OCI-LY1 (cell line): ENCODE results near the gene B3GNT2.

ENCODE experiments used
- EZH2 ChIP-seq: fragments of 200-600 bp; sonication (generic), shearing (Covaris generic); IDR thresholded peaks from 2 replicates; pipeline ENCODE4 v1.8.0; 2017; ENCODE audit warnings: borderline replicate concordance, mixed run types, mild to moderate bottlenecking, antibody characterized with exemption, low read length, moderate library complexity, mixed read lengths
- TF ChIP-seq, protein P1 (sequence below): fragments of 200-600 bp; sonication (generic), shearing (Covaris generic); IDR thresholded peaks from 2 replicates; pipeline ENCODE4 v1.5.1; 2017; ENCODE audit warnings: mild to moderate bottlenecking, antibody characterized with exemption, low read length, moderate library complexity, mixed read lengths

DNA sequence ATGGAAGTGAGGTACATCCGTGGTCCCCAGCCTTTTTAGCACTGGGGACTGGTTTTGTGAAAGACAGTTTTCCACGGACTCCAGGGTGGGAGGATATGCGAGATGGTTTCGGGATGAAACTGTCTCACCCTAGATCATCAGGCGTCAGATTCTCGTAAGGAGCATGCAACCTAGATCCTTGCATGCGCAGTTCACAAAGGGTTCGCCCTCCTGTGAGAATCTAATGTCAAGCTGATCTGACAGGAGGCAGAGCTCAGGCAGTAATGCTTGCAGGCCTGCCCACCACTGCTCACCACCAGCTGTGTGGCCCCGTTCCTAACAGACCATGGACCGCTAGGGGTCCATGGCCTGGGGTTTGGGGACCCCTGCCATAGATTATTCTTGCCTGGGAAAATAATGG is 11.6 kb downstream of the B3GNT2 start:
- TF ChIP-seq, protein P1, sequence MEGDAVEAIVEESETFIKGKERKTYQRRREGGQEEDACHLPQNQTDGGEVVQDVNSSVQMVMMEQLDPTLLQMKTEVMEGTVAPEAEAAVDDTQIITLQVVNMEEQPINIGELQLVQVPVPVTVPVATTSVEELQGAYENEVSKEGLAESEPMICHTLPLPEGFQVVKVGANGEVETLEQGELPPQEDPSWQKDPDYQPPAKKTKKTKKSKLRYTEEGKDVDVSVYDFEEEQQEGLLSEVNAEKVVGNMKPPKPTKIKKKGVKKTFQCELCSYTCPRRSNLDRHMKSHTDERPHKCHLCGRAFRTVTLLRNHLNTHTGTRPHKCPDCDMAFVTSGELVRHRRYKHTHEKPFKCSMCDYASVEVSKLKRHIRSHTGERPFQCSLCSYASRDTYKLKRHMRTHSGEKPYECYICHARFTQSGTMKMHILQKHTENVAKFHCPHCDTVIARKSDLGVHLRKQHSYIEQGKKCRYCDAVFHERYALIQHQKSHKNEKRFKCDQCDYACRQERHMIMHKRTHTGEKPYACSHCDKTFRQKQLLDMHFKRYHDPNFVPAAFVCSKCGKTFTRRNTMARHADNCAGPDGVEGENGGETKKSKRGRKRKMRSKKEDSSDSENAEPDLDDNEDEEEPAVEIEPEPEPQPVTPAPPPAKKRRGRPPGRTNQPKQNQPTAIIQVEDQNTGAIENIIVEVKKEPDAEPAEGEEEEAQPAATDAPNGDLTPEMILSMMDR: no peak
- TF ChIP-seq EZH2: no peak
